NT2/D1 (cell line): ENCODE results near the gene SYP.

Experiments used
- SUZ12 ChIP-seq: IDR thresholded peaks from 2 replicates; pipeline ENCODE4 v1.6.1; 2011; ENCODE audit not compliant: insufficient read length, insufficient read depth; ENCODE audit errors: extremely low read depth
- ZNF274 ChIP-seq: IDR thresholded peaks from 2 replicates; pipeline ENCODE4 v1.6.1; 2011; ENCODE audit warnings: mild to moderate bottlenecking, low read depth, low read length

DNA sequence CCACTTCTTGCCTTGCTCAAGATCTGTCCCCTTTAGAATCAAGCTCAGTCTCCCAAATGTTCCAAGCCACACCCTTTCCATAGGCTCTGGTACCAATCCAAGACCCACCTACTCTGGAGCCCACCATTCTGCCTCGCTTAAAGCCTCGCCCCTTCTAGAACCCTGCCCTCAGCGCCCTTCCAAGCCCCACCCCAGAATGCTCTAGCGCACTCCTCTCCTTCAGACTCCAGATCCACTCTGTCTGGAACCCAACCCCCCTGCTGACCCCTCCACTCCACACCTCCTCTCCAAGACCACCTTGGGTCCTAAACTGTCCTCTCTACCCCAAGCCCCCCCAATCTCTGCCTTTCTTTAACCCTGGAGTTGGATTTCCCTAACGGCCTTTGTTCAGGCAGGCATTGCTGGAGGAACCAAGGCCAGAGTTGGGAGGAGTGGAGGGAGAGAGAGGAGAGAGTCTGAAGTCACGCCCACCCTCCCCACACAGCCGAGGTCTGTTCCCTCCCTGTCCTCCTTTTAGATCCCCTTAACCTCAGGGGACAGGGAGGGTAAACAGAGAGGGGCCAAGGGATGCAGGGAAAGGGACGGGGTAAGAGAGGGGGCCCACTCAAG lies 11.4 kb downstream of the SYP start:
- TF ChIP-seq ZNF274 (no peak), SUZ12 (no peak)
